ENCODE results near the gene KCNJ9.

The KCNJ9 gene

DNA sequence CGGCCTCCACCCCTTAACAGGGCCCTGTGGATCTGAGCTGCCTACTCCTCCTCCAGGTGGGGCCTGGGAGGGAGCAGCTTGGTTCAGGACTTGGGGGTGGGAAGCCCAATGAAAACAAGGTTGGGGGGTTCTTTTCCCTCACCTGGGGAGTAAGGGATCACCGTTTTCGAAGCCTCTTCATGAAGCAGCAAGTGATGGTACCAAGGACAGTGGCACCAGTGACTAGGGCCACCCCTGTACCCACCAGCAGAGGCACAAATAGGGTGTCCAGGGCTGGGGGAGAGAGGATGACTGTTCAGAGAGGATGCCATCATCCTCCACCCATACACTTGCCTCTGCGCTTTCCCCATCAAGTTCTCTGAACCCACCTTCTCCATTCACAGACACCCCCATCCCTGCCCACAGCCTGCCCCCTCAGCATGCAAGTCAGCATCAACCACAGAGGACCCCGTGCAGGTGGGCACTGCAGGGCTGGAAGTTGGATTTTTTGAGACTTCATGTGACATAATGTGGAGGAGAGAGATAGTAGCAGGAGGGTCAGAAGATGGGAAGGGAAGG, 10.4 kb downstream of the KCNJ9 start:
- TF ChIP-seq, protein P1, sequence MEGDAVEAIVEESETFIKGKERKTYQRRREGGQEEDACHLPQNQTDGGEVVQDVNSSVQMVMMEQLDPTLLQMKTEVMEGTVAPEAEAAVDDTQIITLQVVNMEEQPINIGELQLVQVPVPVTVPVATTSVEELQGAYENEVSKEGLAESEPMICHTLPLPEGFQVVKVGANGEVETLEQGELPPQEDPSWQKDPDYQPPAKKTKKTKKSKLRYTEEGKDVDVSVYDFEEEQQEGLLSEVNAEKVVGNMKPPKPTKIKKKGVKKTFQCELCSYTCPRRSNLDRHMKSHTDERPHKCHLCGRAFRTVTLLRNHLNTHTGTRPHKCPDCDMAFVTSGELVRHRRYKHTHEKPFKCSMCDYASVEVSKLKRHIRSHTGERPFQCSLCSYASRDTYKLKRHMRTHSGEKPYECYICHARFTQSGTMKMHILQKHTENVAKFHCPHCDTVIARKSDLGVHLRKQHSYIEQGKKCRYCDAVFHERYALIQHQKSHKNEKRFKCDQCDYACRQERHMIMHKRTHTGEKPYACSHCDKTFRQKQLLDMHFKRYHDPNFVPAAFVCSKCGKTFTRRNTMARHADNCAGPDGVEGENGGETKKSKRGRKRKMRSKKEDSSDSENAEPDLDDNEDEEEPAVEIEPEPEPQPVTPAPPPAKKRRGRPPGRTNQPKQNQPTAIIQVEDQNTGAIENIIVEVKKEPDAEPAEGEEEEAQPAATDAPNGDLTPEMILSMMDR (IDR thresholded peaks at IDR 0.05; ENCODE audit: insufficient read depth, low read length, poor library complexity, severe bottlenecking): no peak
- no peak for DNase-seq (ENCODE audit: extremely low read depth, insufficient read length)
- Histone ChIP-seq H3K4me3 (replicated peaks; ENCODE audit: low read depth, low read length) (no peak overlapping the region), H3K27me3 (replicated peaks; ENCODE audit: control insufficient read depth, insufficient read depth, low read length) (no peaks in the 10 kb centered on the region), H3K36me3 (ENCODE audit: control insufficient read depth, insufficient read depth, low read length) (peaks cover 14% of the 10 kb centered on the region)

DNA sequence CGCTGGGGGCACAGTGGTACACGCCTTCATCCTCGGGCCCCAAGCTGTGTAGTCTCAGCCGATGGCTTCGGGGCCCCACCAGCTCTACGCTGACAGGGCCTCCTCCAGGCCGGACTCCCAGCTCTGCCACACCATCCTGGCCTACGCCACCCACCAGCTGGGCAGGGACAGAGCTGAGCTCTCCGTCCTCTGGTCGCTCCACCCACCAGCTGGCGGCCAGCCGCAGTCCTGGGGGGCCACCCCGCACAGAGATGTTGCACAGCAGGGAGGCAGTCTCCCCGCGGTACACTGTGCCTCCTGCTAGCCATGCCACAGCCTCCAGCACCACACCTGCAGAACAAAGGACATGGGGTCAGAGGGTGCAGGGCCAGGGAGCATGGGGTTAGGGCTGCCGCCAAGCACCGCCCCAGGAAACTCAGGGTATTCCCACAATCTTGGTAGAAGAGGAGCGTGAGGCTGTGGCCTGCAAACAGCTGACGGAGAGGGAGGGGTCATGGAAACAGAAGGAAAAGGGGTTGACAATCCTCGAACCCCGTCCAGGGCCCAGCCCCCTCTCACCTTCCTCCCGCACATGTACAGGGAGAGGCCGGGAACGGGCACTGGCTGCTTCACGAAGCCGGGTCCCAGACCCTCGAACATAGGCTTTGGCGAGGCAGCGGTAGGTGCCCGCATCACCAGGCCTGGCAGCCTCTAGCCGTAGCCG, 11.2 kb downstream of the KCNJ9 start:
- H3K36me3 ChIP-seq (ENCODE audit: control insufficient read depth, insufficient read depth, low read length): peaks cover 14% of the 10 kb centered on the region
- no peak overlapping the region for H3K4me3 ChIP-seq (replicated peaks; ENCODE audit: low read depth, low read length)
- no peak for DNase-seq (ENCODE audit: extremely low read depth, insufficient read length)
- H3K27me3 ChIP-seq (replicated peaks; ENCODE audit: control insufficient read depth, insufficient read depth, low read length): no peaks in the 10 kb centered on the region
- TF ChIP-seq, protein P1 (IDR thresholded peaks at IDR 0.05; ENCODE audit: insufficient read depth, low read length, poor library complexity, severe bottlenecking): no peak

DNA sequence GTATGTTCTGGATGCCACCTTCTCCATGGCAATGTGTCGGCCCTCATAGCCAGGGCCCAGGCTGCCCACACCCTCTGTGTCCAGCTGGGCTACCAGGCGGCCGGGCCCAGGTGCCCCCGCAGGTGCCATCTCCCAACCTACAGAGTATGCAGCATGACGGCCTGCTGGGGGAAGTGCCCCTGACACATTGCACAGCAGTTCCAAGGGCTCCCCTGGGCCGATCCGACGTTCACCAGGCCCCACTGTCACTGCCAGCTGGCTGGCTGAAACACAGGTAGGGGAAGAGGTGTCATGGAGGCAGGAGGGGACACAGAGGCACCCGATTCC, 11.7 kb downstream of the KCNJ9 start:
- DNase-seq (ENCODE audit: extremely low read depth, insufficient read length): no peak
- H3K4me3 ChIP-seq (replicated peaks; ENCODE audit: low read depth, low read length): no peak overlapping the region
- TF ChIP-seq, protein P1 (IDR thresholded peaks at IDR 0.05; ENCODE audit: insufficient read depth, low read length, poor library complexity, severe bottlenecking): no peak
- peaks cover 14% of the 10 kb centered on the region for H3K36me3 ChIP-seq (ENCODE audit: control insufficient read depth, insufficient read depth, low read length)
- no peaks in the 10 kb centered on the region for H3K27me3 ChIP-seq (replicated peaks; ENCODE audit: control insufficient read depth, insufficient read depth, low read length)

DNA sequence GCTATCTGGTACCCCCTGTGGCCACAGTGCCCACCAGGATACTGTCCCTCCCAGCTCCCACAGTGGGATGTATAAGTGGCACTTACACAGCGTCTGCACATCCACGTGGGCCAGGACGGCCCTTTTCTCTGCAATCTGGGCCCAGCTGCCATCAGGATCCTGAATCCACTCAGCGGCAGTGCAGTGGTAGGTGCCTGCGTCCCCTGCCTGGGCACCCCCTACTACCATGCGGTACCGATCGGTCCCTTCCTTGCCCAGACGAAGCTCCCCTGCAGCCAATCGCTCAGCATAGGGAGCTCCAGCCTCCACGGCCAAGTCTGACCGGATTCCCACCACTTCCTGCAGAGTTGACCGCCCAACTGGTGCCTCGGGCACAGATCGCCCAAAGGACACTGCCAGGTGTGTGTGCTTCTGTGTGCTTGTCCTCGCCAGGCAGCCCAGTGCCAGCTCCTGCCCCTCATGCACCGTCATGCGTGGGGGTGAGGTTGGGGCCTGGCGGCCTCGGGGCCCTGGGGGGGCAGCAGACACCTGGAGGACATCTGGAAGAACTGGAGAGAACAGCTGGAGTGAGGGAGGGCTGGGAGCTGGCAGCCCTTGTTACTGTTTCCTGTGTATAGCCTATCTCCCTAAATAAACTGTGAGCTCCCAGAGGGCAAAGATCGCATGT, 12.4 kb downstream of the KCNJ9 start:
- TF ChIP-seq, protein P1 (IDR thresholded peaks at IDR 0.05; ENCODE audit: insufficient read depth, low read length, poor library complexity, severe bottlenecking): no peak
- Histone ChIP-seq H3K27me3 (replicated peaks; ENCODE audit: control insufficient read depth, insufficient read depth, low read length) (no peaks in the 10 kb centered on the region), H3K36me3 (ENCODE audit: control insufficient read depth, insufficient read depth, low read length) (peaks cover 14% of the 10 kb centered on the region), H3K4me3 (replicated peaks; ENCODE audit: low read depth, low read length) (no peak overlapping the region)
- no peak for DNase-seq (ENCODE audit: extremely low read depth, insufficient read length)

DNA sequence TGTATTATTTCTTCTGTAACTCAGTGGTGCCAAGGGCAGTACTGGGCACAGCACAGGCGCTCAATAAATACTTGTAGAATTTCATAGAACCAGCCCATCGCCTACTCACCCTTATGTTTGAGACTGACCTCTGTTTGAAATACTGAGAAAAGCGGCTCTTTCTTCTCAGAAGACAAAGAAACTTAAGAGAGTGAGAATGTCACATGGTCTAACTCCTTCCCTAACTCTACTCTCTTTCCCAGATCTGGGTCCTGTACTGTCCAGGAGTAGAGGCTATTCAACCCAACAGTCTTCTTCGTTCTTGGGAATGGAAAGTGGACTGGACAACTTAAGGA, 12.9 kb downstream of the KCNJ9 start:
- H3K36me3 ChIP-seq (ENCODE audit: control insufficient read depth, insufficient read depth, low read length): peaks cover 14% of the 10 kb centered on the region
- TF ChIP-seq, protein P1 (IDR thresholded peaks at IDR 0.05; ENCODE audit: insufficient read depth, low read length, poor library complexity, severe bottlenecking): no peak
- no peaks in the 10 kb centered on the region for H3K27me3 ChIP-seq (replicated peaks; ENCODE audit: control insufficient read depth, insufficient read depth, low read length)
- DNase-seq (ENCODE audit: extremely low read depth, insufficient read length): no peak
- no peak overlapping the region for H3K4me3 ChIP-seq (replicated peaks; ENCODE audit: low read depth, low read length)

Measured in GM06990 (cell line).